GM06990 (cell line): ENCODE data around the gene PTGES3L.

ENCODE experiments used
- DNase-seq: peaks from one replicate; pipeline ENCODE4 v3.0.0-alpha.2; 2011; ENCODE audit not compliant: insufficient read length; ENCODE audit errors: extremely low read depth
- H3K27me3 ChIP-seq: replicated peaks from 2 replicates; pipeline ENCODE4 v1.6.0; 2011; ENCODE audit warnings: low read length; ENCODE audit not compliant: control insufficient read depth, insufficient read depth
- H3K36me3 ChIP-seq: 2 replicates; pipeline ENCODE4 v1.5.1; 2011; ENCODE audit warnings: low read length; ENCODE audit not compliant: control insufficient read depth, insufficient read depth
- H3K4me3 ChIP-seq: replicated peaks from 2 replicates; pipeline ENCODE4 v1.5.1; 2011; ENCODE audit warnings: low read depth, mild to moderate bottlenecking, control low read depth, low read length
- CTCF ChIP-seq: IDR thresholded peaks from 2 replicates; pipeline ENCODE4 v1.5.1; 2011; ENCODE audit warnings: low read length, control low read depth, mild to moderate bottlenecking, inconsistent platforms; ENCODE audit not compliant: insufficient read depth, poor library complexity, severe bottlenecking

The PTGES3L gene

GRCh38 chr17:42950044-42950783 lies 29.7 kb downstream of the PTGES3L start:
- Histone ChIP-seq H3K27me3 (no peaks in the 10 kb centered on the region), H3K4me3 (no peak overlapping the region), H3K36me3 (peaks cover 10% of the 10 kb centered on the region)
- TF ChIP-seq CTCF = no peak
- no peak for DNase-seq

GRCh38 chr17:42946812-42947211 lies 33.1 kb downstream of the PTGES3L start:
- no peak for DNase-seq
- Histone ChIP-seq H3K27me3 (no peaks in the 10 kb centered on the region), H3K36me3 (peaks cover 2% of the 10 kb centered on the region), H3K4me3 (no peak overlapping the region)
- no peak for TF ChIP-seq CTCF

- H3K4me3 ChIP-seq = no peak overlapping the region
- no peak for TF ChIP-seq CTCF
- no peaks in the 10 kb centered on the region; the same call in 1 of the 2 replicates for H3K36me3 ChIP-seq
- no peak for DNase-seq
- H3K27me3 ChIP-seq = no peaks in the 10 kb centered on the region
These were observed 35.7 kb downstream of the PTGES3L start for GRCh38 chr17:42944211-42944610.

GRCh38 chr17:42937712-42938596 lies 41.9 kb downstream of the PTGES3L start:
- TF ChIP-seq CTCF = peak; percentile 72
- no peak for DNase-seq

GRCh38 chr17:42929497-42929844 lies 50.4 kb downstream of the PTGES3L start:
- Histone ChIP-seq H3K36me3 (no peaks in the 10 kb centered on the region), H3K27me3 (no peaks in the 10 kb centered on the region), H3K4me3 (no peak overlapping the region)
- no peak for TF ChIP-seq CTCF
- DNase-seq = no peak

More at GRCh38 chr17:42937712-42938596, 41.9 kb downstream of the PTGES3L start:
- Histone ChIP-seq H3K27me3 (no peaks in the 10 kb centered on the region; the same call in 1 of the 2 replicates), H3K36me3 (no peaks in the 10 kb centered on the region), H3K4me3 (no peak overlapping the region)
